ENCODE data around the gene ACTG2. TPM values are rescaled to one million over a fixed set of nuclear protein-coding genes. Genes with fewer than 3 reads are reported as not detected.
A peak's percentile ranks its signal among the peaks of the same experiment; 100 is the strongest.

Gene ACTG2
- total and polyA plus RNA-seq, 4 donors, result 20.5 to 82.9 (median 44.7) TPM

DNA sequence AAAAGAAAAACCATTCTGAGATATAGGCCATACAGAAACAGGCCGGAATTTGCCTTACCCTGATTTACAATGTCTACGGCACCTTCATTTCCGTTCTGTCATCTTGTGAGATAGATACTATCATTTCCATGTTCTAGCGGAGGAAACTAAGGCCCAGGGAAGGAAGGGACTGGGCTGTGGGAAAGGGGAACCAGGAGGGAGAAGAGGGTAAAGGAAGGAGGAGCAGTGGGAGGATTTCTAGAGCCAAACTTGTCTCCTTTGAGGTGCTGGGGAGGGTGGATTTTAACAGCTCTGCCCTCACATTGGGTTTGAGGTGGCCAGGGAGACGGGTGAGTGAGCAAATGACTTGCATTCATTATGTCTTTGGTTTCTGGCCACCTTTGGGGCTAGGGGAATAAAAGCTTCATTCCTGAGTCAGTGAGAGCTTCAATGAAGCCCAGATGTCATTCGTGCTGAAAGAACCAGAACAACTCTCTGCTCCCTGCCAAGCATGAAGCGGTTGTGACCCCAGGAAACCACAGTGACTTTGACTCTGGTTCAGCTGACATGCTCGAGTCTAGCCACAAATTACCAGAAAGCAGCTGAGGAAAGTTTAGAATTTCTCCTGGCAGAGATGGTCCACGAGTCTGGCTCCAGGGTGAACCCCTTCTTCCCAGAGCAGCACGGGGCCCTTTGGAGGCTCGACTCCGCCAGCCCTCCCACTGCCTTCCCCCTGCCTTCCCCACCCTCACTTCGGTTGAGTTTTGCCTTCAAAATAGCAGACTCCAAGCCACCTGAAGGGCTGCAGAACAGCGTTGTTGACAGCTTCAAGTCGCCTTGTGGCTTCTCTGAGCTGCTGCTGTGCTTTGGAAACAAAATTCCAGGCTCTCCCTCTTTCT, 3.8 kb downstream of the ACTG2 start:
- no peaks in the 10 kb centered on the region for H3K4me1 ChIP-seq (ENCODE audit: control insufficient read depth in 5 of 5, insufficient read depth in 5 of 5, low read length in 5 of 5)
- peaks cover 0 to 3% (median 0%) of the 10 kb centered on the region in 4 donors for H3K9me3 ChIP-seq (ENCODE audit: control insufficient read depth in 4 of 4, insufficient read depth in 3 of 4, low read length in 3 of 4)
- no peaks in the 10 kb centered on the region for H3K27me3 ChIP-seq (ENCODE audit: control insufficient read depth in 3 of 3, insufficient read depth in 3 of 3, low read length in 2 of 3)
- no peaks in the 10 kb centered on the region for H3K36me3 ChIP-seq (ENCODE audit: control insufficient read depth in 4 of 4, insufficient read depth in 4 of 4, low read length in 4 of 4)
- 39 to 54% methylated on average over 15 of the region's 15 CpGs for WGBS, 2 donors
- ATAC-seq (ENCODE audit: insufficient read depth, low FRiP score) (no peak), DNase-seq (no peak)
- TF ChIP-seq, protein P1, sequence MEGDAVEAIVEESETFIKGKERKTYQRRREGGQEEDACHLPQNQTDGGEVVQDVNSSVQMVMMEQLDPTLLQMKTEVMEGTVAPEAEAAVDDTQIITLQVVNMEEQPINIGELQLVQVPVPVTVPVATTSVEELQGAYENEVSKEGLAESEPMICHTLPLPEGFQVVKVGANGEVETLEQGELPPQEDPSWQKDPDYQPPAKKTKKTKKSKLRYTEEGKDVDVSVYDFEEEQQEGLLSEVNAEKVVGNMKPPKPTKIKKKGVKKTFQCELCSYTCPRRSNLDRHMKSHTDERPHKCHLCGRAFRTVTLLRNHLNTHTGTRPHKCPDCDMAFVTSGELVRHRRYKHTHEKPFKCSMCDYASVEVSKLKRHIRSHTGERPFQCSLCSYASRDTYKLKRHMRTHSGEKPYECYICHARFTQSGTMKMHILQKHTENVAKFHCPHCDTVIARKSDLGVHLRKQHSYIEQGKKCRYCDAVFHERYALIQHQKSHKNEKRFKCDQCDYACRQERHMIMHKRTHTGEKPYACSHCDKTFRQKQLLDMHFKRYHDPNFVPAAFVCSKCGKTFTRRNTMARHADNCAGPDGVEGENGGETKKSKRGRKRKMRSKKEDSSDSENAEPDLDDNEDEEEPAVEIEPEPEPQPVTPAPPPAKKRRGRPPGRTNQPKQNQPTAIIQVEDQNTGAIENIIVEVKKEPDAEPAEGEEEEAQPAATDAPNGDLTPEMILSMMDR (IDR thresholded peaks at IDR 0.05; ENCODE audit: control extremely low read depth, extremely low read depth), result no peak
- H3K4me3 ChIP-seq, result no peak overlapping the region
- H3K9ac ChIP-seq (ENCODE audit: insufficient read depth in 1 of 2, low read length in 2 of 2), result no peak overlapping the region
- peak overlapping the region in 1 of 2 donors; percentile 32 for H3K27ac ChIP-seq (ENCODE audit: low read depth in 1 of 2, low read length in 1 of 2)

DNA sequence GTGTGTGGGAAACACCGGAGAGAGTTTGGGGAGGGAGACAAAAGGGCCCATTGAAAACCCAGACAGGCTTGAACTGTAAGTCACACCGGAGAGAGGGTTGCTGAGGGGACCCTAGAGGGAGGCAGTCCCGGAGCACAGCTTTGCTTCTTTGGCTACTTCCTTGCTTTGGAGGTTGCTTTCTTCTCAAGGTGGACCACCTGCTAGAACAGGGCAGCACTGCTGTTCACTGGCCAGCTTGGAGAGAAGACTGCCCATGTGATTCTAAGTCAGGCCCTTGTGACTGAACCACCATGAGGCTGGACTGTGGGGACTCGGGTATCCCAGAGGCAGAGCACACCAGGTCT, 4.4 kb downstream of the ACTG2 start:
- Histone ChIP-seq H3K9me3 (ENCODE audit: control insufficient read depth in 4 of 4, insufficient read depth in 3 of 4, low read length in 3 of 4) (peaks cover 0 to 3% (median 0%) of the 10 kb centered on the region in 4 donors), H3K27me3 (ENCODE audit: control insufficient read depth in 3 of 3, insufficient read depth in 3 of 3, low read length in 2 of 3) (peaks cover 0 to 2% (median 0%) of the 10 kb centered on the region in 3 donors), H3K4me1 (ENCODE audit: control insufficient read depth in 5 of 5, insufficient read depth in 5 of 5, low read length in 5 of 5) (no peaks in the 10 kb centered on the region), H3K9ac (ENCODE audit: insufficient read depth in 1 of 2, low read length in 2 of 2) (no peak overlapping the region), H3K27ac (ENCODE audit: low read depth in 1 of 2, low read length in 1 of 2) (peak overlapping the region in 1 of 2 donors; percentile 32), H3K4me3 (no peak overlapping the region), H3K36me3 (ENCODE audit: control insufficient read depth in 4 of 4, insufficient read depth in 4 of 4, low read length in 4 of 4) (no peaks in the 10 kb centered on the region)
- no peak for ATAC-seq (ENCODE audit: insufficient read depth, low FRiP score)
- 69 to 83% methylated on average over 4 of the region's 4 CpGs for WGBS, 2 donors
- TF ChIP-seq, protein P1 (IDR thresholded peaks at IDR 0.05; ENCODE audit: control extremely low read depth, extremely low read depth), result no peak
- no peak for DNase-seq

DNA sequence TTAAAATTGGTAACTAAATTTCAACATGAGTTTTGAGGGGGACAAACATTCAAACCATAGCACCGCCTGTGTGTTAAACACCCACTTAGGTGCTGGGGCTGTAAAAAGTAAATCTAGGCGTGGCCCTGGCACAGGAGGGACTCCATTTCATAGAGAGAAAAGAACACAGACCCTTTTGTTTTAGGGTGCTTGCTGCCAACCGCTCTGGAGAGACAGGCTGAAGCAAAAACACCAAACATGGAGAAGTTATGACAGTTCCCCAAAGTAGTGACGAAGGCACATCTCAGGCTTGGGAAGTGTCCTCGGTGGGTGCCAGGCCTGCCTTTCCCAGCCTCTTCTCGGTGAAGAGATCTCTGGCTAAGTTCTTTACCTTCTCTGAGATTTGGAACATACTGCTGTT, 5.1 kb downstream of the ACTG2 start:
- Histone ChIP-seq H3K4me1 (ENCODE audit: control insufficient read depth in 5 of 5, insufficient read depth in 5 of 5, low read length in 5 of 5) (no peaks in the 10 kb centered on the region), H3K36me3 (ENCODE audit: control insufficient read depth in 4 of 4, insufficient read depth in 4 of 4, low read length in 4 of 4) (no peaks in the 10 kb centered on the region), H3K4me3 (no peak overlapping the region), H3K9me3 (ENCODE audit: control insufficient read depth in 4 of 4, insufficient read depth in 3 of 4, low read length in 3 of 4) (peaks cover 0 to 3% (median 0%) of the 10 kb centered on the region in 4 donors), H3K27me3 (ENCODE audit: control insufficient read depth in 3 of 3, insufficient read depth in 3 of 3, low read length in 2 of 3) (peaks cover 0 to 2% (median 0%) of the 10 kb centered on the region in 3 donors), H3K27ac (ENCODE audit: low read depth in 1 of 2, low read length in 1 of 2) (no peak overlapping the region), H3K9ac (ENCODE audit: insufficient read depth in 1 of 2, low read length in 2 of 2) (no peak overlapping the region)
- DNase-seq, result no peak
- no peak for ATAC-seq (ENCODE audit: insufficient read depth, low FRiP score)
- 74 to 76% methylated on average over 6 of the region's 6 CpGs for WGBS, 2 donors
- TF ChIP-seq, protein P1 (IDR thresholded peaks at IDR 0.05; ENCODE audit: control extremely low read depth, extremely low read depth), result no peak

All from lung (tissue), 12 donors.